ENCODE data around the gene TRIP13.
"Not testable (repeated sequence)": the region's sequence is repeated elsewhere in the genome, so short reads cannot be mapped to it uniquely, and the experiment has no call there.

GRCh38 chr5:853416-854090, 39.1 kb upstream of the TRIP13 start:
- not testable (repeated sequence) for TF ChIP-seq CTCF, POLR2A, POLR2AphosphoS5 (IDR thresholded peaks at IDR 0.05)
